Breast epithelium (tissue), 3 donors: Measurements from ENCODE around the gene CCDC85C.

ENCODE experiments used
- CTCF ChIP-seq, 3 donors: fragments of 450-650 bp; IDR thresholded peaks; one replicate each; pipeline ENCODE4 v1.5.1; 2016 to 2017; ENCODE audit warnings: antibody characterized with exemption in 3 of 3, mild to moderate bottlenecking in 3 of 3, moderate library complexity in 3 of 3
- POLR2A ChIP-seq: fragments of 450-650 bp; IDR thresholded peaks from one replicate; pipeline ENCODE4 v1.6.1; 2016; ENCODE audit warnings: antibody characterized with exemption, mild to moderate bottlenecking, moderate library complexity
- POLR2AphosphoS5 ChIP-seq, 3 donors: sonication (generic); formaldehyde crosslinking; IDR thresholded peaks; one replicate each; pipeline ENCODE4 v1.6.1; 2017; ENCODE audit warnings: antibody characterized with exemption in 3 of 3

GRCh38 chr14:99505089-99505488, 98.9 kb downstream of the CCDC85C start:
- no peak for TF ChIP-seq CTCF (IDR thresholded peaks at IDR 0.05)
- no peak for TF ChIP-seq POLR2AphosphoS5 (IDR thresholded peaks at IDR 0.05)
- TF ChIP-seq POLR2A = no peak
